Stimulated activated naive CD4-positive, alpha-beta T cell treated with Interleukin-2 at 50 U/mL for 16 hours (primary cell): ENCODE data around the gene GMPR.

Source experiments
- DNase-seq: peaks from one replicate; lab custom pipeline; 2025; lab: John Stamatoyannopoulos, UW

The GMPR gene

DNA sequence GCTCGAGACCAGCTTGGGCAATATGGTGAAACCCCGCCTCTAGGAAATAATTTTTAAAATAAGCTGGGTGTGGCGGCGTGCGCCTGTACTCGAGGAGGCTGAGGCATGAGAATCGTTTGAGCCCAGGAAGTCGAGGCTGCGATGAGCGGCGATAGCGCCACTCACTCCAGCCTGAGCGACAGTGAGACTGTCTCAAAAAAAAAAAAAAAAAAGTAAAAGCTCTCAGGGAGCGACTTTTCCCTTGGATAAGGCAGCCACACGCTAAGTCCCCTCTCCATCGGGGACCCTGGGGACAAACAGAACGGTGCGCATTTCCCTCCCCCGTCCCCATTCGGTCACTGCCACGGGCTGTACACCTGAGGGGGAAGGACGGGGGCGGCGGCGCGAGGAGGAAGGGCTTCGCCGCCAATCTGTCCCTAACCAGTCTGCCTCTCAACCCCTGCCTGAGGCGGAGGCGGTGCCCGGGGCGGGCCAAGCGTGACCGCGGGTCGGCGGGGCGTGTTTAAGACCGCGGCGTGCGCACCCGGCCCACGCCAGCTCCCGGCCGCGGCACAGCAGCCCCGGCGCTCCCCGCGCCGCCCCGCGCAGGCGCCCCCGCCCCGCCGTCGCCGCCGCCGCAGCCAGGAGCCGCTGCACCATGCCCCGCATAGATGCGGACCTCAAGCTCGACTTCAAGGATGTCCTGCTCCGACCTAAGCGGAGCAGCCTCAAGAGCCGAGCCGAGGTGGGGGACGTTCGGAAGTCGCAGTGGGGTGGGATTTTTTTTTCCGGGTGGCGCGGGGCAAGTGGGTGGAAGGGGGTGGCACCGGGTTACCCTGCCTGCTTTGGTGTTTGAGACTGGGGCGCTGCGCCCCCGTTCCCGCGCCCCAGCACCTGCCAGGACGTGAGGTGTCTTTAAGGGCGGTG, at the start of gene GMPR:
Gene GMPR, plus strand, starts transcription at position 531 of the 906 bp plus-strand sequence. Its CDS starts 107 bp downstream, at position 638.
- peak; percentile 72 for DNase-seq

DNA sequence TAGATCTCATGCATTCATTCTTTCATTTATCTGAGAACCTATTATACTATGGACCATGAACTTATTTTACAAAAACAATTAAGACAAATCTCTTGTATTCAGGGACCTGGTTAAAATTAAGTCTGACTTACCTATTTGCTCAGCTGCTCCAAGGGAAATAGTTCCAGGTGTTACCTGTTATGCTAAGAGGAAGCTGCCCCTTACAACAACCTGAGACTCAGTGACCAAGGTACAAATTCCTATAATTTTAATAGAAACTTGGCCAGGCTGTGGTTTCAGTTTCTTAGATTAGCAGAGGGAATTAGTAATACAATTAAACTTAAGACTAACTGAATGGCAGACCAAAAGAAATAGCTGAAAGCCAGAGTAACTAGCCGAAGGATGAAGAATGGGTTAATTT, 48.2 kb upstream of the GMPR start:
- no peak for DNase-seq

DNA sequence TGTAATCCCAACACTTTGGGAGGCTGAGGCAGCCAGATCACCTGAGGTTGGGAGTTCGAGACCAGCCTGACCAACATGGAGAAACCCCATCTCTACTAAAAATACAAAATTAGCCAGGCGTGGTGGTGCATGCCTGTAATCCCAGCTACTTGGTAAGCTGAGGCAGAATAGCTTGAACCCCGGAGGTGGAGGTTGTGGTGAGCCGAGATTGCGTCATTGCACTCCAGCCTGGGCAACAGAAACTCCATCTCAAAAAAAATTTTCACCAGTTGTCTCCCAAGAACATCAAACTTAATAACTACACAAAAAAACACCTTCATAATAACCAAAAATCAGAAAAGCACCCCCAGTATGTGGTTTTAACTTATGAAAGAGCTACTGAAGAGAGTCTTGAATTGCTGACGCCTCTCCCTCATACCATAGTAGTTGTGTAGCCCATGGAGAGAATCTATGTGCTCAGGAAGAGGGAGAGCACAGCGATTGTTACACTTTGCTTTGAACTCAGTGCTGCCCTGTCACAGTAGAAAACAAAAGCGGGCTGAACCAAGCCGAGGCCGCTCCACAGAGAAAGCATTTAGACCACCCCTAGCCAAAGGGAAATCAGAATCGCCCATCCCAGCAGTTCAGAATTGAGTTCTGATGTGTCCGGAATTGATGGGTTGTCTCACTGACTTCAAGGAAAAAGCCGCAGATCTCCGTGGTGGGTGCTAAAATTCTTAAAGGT, 42.0 kb upstream of the GMPR start:
- no peak for DNase-seq

DNA sequence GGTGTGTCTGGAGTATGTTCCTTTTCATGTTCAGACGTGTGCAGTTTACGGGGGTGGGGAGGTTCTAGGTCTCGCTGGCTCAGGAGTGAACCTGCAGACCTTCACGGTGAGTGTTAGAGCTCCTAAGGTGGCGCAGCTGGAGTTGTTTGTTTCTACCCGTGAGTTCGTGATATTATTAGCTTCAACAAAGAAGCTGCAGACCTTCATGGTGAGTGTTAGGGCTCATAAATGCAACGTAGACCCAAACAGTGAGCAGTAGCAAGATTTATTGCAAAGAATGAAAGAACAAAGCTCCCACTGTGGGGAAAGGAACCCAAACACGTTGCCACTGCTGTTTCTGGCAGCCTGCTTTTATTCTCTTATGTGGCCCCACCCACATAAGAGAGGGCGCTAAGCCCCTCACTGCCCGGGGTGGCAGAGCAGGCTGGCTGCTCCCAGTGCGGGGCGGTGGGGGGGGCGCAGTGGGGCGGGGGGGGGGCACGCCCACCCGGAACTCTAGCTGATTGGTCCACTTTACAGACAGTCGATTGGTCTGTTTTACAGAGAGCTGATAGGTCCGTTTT, 41.3 kb upstream of the GMPR start:
- no peak for DNase-seq

DNA sequence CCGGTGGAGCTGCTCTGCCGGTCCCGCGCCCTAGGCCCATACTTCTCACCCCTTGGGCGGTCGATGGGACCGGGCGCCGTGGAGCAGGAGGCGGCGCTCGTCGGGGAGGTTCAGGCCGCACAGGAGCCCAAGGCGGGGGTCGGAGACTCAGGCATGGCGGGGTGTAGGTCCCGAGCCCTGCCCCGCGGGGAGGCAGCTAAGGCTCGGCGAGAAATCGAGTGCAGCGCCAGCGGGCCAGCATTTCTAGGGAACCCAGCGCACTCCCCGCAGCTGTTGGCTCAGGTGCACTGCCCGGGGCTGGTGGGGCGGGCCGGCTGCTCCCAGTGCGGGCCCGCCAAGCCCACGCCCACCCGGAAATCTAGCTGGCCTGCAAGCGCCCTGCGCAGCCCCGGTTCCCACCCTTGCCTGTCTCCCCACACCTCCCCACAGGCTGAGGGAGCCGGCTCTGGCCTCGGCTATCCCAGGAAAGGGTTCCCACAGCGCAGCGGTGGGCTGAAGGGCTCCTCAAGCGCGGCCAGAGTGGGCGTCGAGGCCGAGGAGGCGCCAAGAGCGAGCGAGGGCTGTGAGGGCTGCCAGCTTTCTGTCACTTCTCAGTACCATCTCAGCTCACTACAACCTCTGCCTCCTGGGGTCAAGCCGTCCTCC, 40.2 kb upstream of the GMPR start:
- DNase-seq: no peak

DNA sequence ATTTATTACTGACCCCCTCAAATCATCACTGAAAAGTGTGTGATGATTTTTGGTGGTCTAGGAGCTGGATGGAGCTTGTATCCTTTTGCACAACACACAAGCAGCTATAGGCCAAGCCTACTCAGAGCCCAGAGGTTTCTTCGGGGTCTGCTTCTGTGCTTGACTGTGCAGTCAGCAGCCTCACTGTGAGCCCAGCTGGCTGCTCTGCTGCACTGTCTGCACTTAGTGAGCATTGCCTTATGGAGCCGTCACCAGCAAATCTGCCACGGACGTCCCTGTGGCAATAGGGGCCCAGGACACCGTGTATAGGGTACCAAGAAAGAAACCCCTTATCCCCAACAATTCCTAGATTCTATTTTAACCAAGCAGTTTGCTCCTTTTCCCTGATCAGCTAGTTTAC, 38.6 kb upstream of the GMPR start:
- DNase-seq: no peak

DNA sequence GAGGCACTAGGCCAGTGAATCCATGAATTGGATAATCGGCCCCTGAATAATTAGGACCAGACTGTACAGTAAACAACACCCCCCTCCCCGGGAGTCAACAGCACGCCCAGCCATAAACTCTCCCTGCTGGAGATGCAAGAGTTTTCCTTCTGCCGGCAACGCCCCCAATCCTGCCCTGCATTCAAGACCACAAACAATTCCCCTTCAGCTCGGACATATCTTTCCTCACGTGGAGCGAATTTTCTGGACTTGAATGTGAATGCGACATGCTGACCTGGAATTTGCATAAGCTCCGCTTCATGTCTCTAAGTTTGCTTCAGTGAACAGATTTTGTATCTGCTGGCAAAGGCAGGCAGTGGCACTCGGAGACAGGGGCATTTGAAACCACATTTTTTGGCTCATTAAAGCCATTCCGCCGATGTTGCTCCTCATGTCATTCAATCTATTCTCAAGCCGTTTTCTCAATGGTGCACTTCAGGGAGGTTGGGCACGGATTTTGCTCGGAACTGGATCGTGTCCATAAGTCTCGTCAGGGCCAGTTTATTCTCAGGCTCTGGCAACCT, 38.0 kb upstream of the GMPR start:
- no peak for DNase-seq

DNA sequence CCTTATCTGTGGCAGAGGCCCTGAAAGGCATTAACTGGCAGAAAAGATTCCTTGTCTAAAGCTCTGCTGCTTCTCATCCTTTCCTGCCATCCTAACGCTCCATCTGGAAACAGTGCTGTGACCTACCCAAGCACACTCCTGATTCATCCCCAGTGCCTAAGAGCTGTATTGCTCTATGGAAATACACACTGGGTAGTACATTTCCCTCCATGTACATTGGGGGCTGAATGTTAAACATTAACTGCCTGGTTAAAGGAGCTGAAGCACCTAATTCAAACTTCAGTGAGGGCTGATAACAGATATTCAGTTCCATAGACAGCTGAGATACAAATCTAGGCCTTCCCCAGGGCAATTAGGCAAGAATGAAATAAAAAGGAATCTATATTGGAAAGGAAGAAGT, 36.7 kb upstream of the GMPR start:
- no peak for DNase-seq

DNA sequence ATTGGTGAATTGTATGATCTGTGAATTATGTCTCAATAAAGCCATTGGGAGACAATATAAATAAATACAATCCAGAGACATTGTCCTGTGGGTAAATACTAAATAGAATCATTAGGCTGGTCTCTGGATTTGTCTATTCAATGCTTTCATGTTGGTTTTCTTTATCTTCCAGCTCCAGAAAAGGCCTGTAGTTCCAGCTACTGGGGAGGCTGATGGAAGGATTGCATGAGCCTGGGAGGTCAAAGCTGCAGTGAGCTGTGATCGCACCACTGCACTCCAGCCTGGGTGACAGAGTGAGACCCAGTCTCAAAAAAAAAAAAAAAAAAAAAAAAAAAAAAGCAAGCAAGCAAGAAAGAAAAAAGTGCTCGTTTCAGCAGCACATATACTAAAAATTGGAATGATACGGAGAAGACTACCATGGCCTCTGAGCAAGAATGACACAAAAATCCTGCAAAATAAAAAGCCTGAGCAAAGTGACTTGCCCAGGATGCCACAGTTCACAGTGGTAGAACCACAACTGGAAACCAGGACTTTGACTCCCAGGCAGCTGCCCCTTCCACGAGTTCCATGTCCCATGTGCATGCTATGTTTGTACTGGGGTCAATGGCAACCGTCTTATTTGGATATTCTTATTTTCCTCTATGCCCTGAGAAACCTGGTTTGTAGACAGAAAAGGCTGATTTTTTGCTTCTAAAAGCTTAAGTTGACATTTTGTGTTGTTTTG, 33.6 kb upstream of the GMPR start:
- DNase-seq: no peak

DNA sequence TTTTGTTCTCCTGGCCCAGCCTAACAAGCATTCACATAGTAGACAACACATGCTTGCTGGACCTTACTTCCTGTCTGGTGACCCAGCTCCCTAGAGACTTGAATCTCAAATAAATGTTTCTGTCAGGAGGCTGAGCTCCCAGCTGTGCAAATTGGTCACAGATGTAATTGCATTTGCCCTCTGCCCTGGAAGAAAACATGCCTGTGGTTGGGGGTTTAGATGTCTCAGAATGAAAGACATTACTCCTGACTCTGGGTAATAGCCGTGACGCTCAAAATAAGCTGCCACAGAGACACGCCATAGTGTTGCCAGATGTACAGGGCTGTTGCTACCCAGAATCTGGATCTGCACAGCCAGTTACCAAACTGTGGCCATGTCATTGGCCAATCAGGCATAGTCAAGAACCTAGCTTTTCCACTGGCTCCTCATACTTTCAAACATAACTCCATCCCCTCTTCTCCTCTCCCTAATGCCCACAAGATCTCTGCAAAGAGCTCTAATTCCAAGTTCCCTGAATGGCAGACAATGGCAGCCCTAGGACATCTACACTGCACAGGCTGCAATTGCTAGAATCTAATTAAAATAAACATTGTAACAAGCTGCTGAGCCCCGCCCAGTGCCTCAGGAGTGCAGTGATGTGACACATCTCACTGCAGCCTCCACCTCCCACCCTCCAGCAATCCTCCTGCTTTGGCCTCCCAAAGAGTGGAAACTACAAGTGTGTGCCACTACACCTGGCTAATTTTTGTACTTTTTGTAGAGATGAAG, 32.8 kb upstream of the GMPR start:
- no peak for DNase-seq

DNA sequence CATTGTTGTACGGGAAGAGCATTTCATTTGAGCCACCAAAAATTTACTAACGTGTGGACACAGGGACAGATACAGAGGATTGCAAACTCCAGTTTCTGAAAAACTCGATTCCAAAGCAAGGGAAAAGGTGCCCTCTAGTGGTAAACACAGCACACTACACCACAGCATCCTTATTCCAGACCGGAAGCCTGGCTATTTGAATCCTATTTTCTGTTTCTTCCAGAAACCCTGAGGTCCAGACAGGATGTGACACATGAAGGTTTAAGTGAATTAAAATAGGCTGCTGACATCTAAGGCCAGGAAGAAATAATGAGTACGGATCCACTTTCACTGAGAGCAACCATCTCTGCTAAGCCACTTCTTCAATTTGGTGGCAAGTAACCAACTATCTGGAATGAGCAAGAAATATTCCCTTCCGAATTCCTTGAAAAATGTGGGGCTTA, 31.8 kb upstream of the GMPR start:
- no peak for DNase-seq

DNA sequence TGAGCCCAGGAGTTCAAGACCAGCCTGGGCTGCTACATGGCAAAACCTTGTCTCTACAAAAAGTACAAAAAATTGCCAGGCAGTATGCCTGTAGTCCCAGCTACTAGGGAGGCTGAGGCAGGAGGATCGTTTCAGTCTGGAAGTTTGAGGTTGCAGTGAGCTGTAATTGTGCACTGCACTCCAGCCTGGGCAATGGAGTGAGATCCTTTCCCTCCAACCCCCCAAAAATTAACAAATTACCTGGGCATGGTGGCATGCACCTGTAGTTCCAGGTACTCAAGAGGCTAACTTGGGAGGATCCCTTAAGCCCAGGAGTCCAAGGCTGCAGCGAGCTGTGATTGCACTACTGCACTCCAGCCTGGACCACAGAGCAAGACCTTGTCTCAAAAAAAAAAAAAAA, 29.4 kb upstream of the GMPR start:
- DNase-seq: no peak

DNA sequence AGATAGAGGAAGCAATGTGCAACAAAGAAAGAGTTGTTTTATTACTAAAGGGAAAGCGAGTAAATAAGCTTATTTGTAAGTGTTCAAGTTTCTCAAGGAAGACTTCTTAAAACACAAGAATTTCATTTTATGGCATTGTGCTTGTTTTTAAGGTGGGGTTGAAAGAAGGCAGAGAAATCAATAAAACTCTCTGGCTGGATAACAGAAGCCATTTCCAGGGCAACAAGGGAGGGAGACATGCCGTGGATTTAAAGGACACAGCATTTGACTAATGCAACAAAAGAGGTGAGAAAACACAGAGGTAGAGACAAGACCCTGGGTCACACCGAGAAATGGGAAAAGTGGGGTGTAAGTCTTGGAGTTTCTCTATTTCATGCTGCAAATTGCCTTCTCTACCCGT, 28.8 kb upstream of the GMPR start:
- no peak for DNase-seq

DNA sequence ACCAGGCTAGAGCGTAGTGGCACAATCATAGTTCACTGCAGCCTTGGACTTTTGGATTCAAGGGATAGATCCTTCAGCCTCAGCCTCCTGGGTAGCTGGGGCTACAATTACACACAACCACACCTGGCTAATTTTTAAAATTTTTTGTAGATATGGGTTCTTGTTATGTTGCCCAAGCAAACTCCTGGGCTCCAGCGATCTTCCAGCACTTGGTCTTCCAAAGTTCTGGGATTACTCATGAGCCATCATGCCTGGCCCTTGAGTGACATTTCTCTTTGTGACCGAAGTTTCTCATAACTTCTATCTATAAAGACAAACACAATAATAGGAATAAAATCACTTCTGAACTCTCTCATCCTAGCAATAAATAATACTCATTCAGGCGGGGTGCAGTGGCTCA, 26.1 kb upstream of the GMPR start:
- no peak for DNase-seq

DNA sequence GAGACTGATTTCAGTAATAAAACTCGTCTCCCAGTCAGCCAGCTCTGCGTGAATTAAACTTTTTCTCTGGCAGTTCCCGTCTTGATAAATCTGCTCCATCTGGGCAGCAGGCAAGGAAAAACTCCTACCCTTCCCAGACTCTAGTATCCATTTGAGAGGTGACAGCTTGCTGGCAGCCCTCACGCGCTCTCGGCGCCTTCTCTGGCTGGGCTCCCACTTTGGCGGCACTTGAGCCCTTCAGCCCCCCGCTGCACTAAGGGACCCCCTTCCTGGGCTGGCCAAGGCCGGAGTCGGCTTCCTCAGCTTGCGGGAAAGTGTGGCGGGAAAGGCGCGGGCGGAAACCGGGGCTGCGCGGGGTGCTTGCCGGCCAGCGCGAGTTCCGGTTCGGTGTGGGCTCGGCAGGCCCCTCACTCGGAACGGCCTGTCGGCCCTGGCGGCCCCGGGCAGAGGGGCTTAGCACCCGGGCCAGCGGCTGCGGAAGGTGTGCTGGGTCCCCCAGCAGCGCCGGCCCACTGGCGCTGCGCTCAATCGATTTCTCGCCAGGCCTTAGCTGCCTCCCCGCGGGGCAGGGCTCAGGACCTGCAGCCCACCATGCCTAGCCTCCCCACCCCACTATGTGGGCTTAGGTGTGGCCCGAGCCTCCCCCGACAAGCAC, 21.8 kb upstream of the GMPR start:
- no peak for DNase-seq

DNA sequence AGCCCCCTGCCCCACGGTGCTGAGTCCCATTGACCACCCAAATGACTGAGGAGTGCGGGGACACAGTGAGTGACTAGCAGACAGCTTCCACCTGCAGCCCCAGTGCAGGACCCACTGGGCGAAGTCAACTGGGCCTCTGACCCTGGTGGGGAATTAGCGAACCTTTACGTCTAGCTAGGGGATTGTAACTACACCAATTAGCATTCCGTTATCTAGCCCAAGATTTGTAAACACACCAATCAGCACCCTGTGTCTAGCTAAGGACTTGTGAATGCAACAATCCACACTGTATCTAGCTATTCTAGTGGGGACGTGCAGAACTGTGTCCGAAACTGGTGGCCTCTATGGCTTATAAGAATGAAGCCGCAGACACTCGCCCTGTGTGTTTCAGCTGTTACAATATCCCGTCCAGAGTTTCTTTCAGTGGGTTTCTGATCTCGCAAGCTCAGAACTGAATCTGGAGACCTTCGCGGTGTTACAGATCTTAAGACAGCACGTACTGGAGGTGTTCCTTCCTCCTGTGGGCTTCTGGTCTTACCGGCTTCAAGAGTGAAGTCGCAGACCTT, 21.1 kb upstream of the GMPR start:
- no peak for DNase-seq

DNA sequence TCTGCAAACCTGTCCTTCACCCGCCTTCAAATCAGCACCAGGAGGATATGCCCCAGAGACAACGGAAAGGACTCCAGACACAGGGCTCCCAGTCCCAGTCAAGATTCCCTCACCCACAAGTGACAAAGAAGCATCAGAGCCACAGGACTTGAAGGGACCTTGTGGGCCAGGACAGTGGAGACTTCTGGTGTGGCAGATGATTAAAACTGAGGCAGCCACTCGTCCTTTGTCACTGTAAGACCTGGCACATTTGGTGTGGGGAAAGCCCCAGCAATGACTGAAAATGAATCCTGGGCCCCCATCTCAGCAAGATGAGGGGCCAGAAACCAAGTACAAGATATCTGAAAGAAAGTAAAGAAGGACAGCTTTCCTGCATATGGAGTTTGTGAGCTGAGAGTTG, 15.6 kb upstream of the GMPR start:
- DNase-seq: no peak

DNA sequence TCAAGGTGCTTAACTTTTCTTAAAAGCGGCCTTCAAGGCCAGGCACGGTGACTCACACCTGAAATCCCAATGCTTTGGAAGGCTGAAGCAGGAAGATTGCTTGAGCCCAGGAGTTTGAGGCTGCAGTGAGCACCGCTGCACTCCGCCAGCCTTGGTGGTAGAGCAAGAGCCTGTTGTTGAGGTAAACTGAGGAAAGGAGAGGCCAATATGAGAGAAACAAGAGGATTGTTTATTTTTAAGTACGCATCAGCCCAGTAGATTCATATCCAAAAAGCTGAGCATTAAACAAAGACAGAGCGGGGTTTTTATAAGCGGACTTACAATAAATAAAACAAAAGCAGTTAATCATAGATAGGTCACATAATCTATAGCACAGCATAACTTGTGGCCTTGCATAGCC, 15.0 kb upstream of the GMPR start:
- DNase-seq: no peak

DNA sequence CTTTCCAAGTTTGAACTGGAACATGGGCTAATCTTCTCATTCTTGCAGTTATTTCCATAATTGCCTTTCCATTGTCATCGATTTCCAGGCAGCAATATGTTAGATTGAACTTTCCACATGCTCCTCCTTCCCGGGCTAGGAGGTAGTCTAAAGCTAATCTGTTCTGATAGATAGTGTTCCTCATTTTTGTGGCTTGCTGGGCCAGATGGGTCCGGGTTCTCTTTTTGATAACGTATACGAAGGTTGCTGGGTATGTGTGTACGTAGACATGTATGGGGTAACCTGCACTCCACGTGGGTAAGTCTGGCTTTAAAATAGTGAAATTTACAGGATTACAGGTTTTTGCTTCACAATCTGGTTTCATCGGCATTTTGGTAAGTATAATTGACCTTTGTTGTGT, 14.0 kb upstream of the GMPR start:
- no peak for DNase-seq
